ENCODE results near the gene BAG5. TPM values are rescaled to one million over a fixed set of nuclear protein-coding genes. Genes with fewer than 3 reads are reported as not detected.

BAG5 gene
- total RNA-seq, 1 experiment from 2014 or later, result 29.2 TPM

- no peak for TF ChIP-seq JAZF1 (CRISPR knock-in tag; IDR thresholded peaks at IDR 0.05)
- no peak for TF ChIP-seq GRHL2 (CRISPR knock-in tag; IDR thresholded peaks at IDR 0.05; ENCODE audit: insufficient replicate concordance, severe bottlenecking)
- no peak for TF ChIP-seq ELF4 (CRISPR knock-in tag; IDR thresholded peaks at IDR 0.05; ENCODE audit: low read depth)
- TF ChIP-seq HMGA2 (CRISPR knock-in tag; IDR thresholded peaks at IDR 0.05), result no peak
- TF ChIP-seq GABPB1 (CRISPR knock-in tag; IDR thresholded peaks at IDR 0.05), result no peak
- TF ChIP-seq ZBTB21 (CRISPR knock-in tag; IDR thresholded peaks at IDR 0.05; ENCODE audit: borderline replicate concordance), result no peak
- no peak for TF ChIP-seq E2F4 (CRISPR knock-in tag; IDR thresholded peaks at IDR 0.05; ENCODE audit: borderline replicate concordance, low read depth)
Observed at GRCh38 chr14:103606963-103607668, 44.7 kb upstream of the BAG5 start (continued).

GRCh38 chr14:103604620-103605019 is 42.2 kb upstream of the BAG5 start:
- CTCF ChIA-PET, result interaction anchor here (0.6 to 1.3 kb wide), 2 partner anchors 104 to 275 kb away, joined by 4 to 5 read pairs; no protein-coding TSS in a partner anchor

More at GRCh38 chr14:103604620-103605019, 42.2 kb upstream of the BAG5 start:
- Mint-ChIP-seq H3K36me3 (no peaks in the 10 kb centered on the region; the same call in 1 of the 2 replicates), H3K9me3 (no peaks in the 10 kb centered on the region), H3K4me1 (peaks cover 14% of the 10 kb centered on the region), H3K27me3 (ENCODE audit: low read depth) (peaks cover 28% of the 10 kb centered on the region), H3K4me3 (no peak overlapping the region), H3K27ac (no peak overlapping the region)
- POLR2A ChIA-PET, result no interaction called here
- no peak for ATAC-seq
- no peak for DNase-seq (ENCODE audit: low spot score)
- TF ChIP-seq ESRRA (CRISPR knock-in tag; IDR thresholded peaks at IDR 0.05; ENCODE audit: borderline replicate concordance) (no peak), ZNF671 (CRISPR knock-in tag; IDR thresholded peaks at IDR 0.05) (no peak), TCF7 (CRISPR knock-in tag; IDR thresholded peaks at IDR 0.05; ENCODE audit: low read depth) (no peak), MXD4 (CRISPR knock-in tag; IDR thresholded peaks at IDR 0.05; ENCODE audit: borderline replicate concordance) (no peak), USF1 (CRISPR knock-in tag; IDR thresholded peaks at IDR 0.05) (no peak), GABPB1 (CRISPR knock-in tag; IDR thresholded peaks at IDR 0.05) (no peak), CBFB (CRISPR knock-in tag; IDR thresholded peaks at IDR 0.05; ENCODE audit: low read depth) (no peak), PRDM15 (CRISPR knock-in tag; IDR thresholded peaks at IDR 0.05) (no peak), PRRX2 (CRISPR knock-in tag; IDR thresholded peaks at IDR 0.05) (no peak), ERG (CRISPR knock-in tag; IDR thresholded peaks at IDR 0.05) (no peak), ZNF425 (CRISPR knock-in tag; conservative IDR thresholded peaks at IDR 0.05) (no peak), FOXP1 (CRISPR knock-in tag; IDR thresholded peaks at IDR 0.05; ENCODE audit: borderline replicate concordance) (no peak), CREB1 (CRISPR knock-in tag; IDR thresholded peaks at IDR 0.05) (no peak), SMAD3 (CRISPR knock-in tag; IDR thresholded peaks at IDR 0.05; ENCODE audit: borderline replicate concordance) (no peak), ZSCAN18 (CRISPR knock-in tag; IDR thresholded peaks at IDR 0.05) (no peak)

All from WTC11 (cell line).